Heart right ventricle (tissue), 16 donors: ENCODE measurements around the gene IGSF3. TPM values are rescaled to one million over a fixed set of nuclear protein-coding genes. Genes with fewer than 3 reads are reported as not detected.

Experiments used
- ATAC-seq, 8 donors: fragments of 200-7000 bp; cut with Tn5 transposase; one replicate each; pipeline ENCODE4 v1.9.1; 2020; ENCODE audit warnings: mild to moderate bottlenecking in 8 of 8, moderate library complexity in 8 of 8, moderate number of reproducible peaks in 1 of 8
- DNase-seq, 2 donors: peaks; one replicate each; pipeline ENCODE4 v3.0.0-alpha.2; 2020
- H3K27ac ChIP-seq, 10 donors: fragments of 200-600 bp; sonication (generic) in 2 of 10; one replicate each; pipeline versions ENCODE4 v1.5.0 to v1.8.0; 2020 to 2022; ENCODE audit warnings: mild to moderate bottlenecking in 3 of 10
- H3K27me3 ChIP-seq, 7 donors: fragments of 200-600 bp; one replicate each; pipeline ENCODE4 v1.8.0; 2021 to 2022; ENCODE audit warnings: mild to moderate bottlenecking in 2 of 7
- H3K36me3 ChIP-seq, 9 donors: fragments of 200-600 bp; sonication (generic) in 1 of 9; one replicate each; pipeline versions ENCODE4 v1.5.0 to v1.8.0; 2020 to 2022; ENCODE audit warnings: mild to moderate bottlenecking in 2 of 9
- H3K4me1 ChIP-seq, 9 donors: fragments of 200-600 bp; sonication (generic) in 1 of 9; one replicate each; pipeline versions ENCODE4 v1.5.0 to v1.8.0; 2020 to 2022; ENCODE audit warnings: mild to moderate bottlenecking in 4 of 9
- H3K4me3 ChIP-seq, 10 donors: fragments of 200-600 bp; sonication (generic) in 2 of 10; one replicate each; pipeline versions ENCODE4 v1.5.0 to v1.8.0; 2020 to 2022; ENCODE audit warnings: mild to moderate bottlenecking in 7 of 10, moderate library complexity in 2 of 10
- H3K9me3 ChIP-seq, 11 donors: fragments of 200-600 bp in 10 of 11; sonication (generic) in 2 of 11; one replicate each; pipeline versions ENCODE4 v1.5.0 to v1.8.0; 2013 to 2022; ENCODE audit warnings: mild to moderate bottlenecking in 2 of 11, control low read depth in 1 of 11, moderate library complexity in 1 of 11
- CTCF ChIP-seq, 9 donors: fragments of 200-600 bp; sonication (generic) in 2 of 9; IDR thresholded peaks; one replicate each; pipeline versions ENCODE4 v1.5.0 to v1.8.0; 2021 to 2022; ENCODE audit warnings: antibody characterized with exemption in 9 of 9, mild to moderate bottlenecking in 5 of 9, moderate library complexity in 1 of 9
- WGBS, 2 donors: extraction: QIAGEN DNeasy Blood & Tissue Kit; methylation state at CpG; one replicate each; pipeline ENCODE4 v1.1.7; 2013; ENCODE audit warnings: inconsistent platforms in 1 of 2; 5-methylcytosine and 5-hydroxymethylcytosine counted together
- intact Hi-C, 10 donors: fragments of 100-400 bp; cut with DNase I; formaldehyde crosslinking; loops; one replicate each; pipeline versions ENCODE4 v1.11.1 to v1.14.2; 2022
- polyA plus RNA-seq, 2 donors: library from polyadenylated mRNA; stranded (reverse); fragments of 200-250 nt; gene quantifications; one replicate each; pipeline ENCODE4 v1.2.3, GENCODE V29; 2013
- total RNA-seq, 10 donors: library from RNA; stranded (reverse); fragmentation: NEBNext Ultra II Directional in 3 of 10; extraction: Animal tissue kit (Norgen Biotek cat#: 25700) in 3 of 10; gene quantifications; one replicate each; pipeline versions ENCODE4 v1.2.1 to v1.2.4, GENCODE V29; 2021 to 2023
- donor health status: Arrhythmogenic right ventricular cardiomyopathy.
- donor health status: ischemic (EF 13 %, LVEDD 7.1; RV severe dilation, severe dysfunction).
- donor health status: healthy with polysubstance abuse.
- donor health status: DM: no; HTN: yes; CAD: no.
- donor health status: DM: no; HTN: no; CAD: no.
- donor health status: ischemic (EF 25% LVEDD 6.9; RV normal size, moderate dysfunction).
- donor health status: ischemic (EF 25% LVEDD 5.7; RV mildly dilated, moderate dysfunction).
- donor health status: healthy.
- donor health status: DM: yes; HTN: yes; CAD: no.
- donor health status: Ischemic cardiomyopathy.
- donor health status: ischemic (EF 35%, LVEDD 5.7; RV mildly dilated, moderate dysfunction).
- donor health status: nonischemic (EF 11% LVEDD 7.7; RV severe dilation, severe dysfunction).
- donor health status: DM: yes; HTN: yes; CAD: no.
- donor health status: PGD.
- donor health status: ischemic (EF 29% LVEDD 5.4; RV normal size, mild dysfunction).
- donor health status: nonischemic (EF 23%, LVEDD 6.1; RV moderate dilation, normal function).

IGSF3 gene
- total and polyA plus RNA-seq, 12 donors, result 4.0 to 21.2 (median 12.8) TPM

DNA sequence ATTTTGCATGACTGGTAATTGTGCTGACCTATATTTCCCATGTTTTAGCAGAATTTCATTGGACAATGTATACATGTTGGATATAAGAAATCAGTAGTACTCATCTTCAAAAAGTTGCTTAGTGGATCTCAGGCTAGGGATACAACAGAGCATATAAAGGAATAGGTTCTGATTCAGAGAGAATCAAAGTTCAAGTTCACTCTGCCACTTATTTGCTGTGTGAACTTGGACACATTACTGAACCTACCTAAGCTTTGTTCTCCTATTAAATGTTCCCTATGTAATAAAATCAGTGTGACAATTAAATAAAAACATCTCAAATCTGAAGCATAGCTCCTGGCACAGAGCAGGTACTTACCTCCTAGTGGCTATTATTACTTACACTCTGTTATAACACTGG lies 106.0 kb downstream of the IGSF3 start:
- DNase-seq, result no peak
- no peaks in the 10 kb centered on the region for H3K27me3 ChIP-seq
- no peak for TF ChIP-seq CTCF (IDR thresholded peaks at IDR 0.05)

GRCh38 chr1:116560704-116561490 lies 106.6 kb downstream of the IGSF3 start:
- H3K4me1 ChIP-seq, result peaks cover 0 to 76% (median 21%) of the 10 kb centered on the region in 9 donors
- 77 to 80% methylated on average over 4 of the region's 4 CpGs for WGBS, 2 donors
- peaks cover 0 to 18% (median 0%) of the 10 kb centered on the region in 11 donors for H3K9me3 ChIP-seq
- intact Hi-C loops, result no loop called here
- no peak overlapping the region for H3K4me3 ChIP-seq
- peaks cover 0 to 7% (median 0%) of the 10 kb centered on the region in 9 donors for H3K36me3 ChIP-seq
- no peak for TF ChIP-seq CTCF (IDR thresholded peaks at IDR 0.05)
- no peak for DNase-seq
- no peak for ATAC-seq
- no peak overlapping the region for H3K27ac ChIP-seq
- no peaks in the 10 kb centered on the region for H3K27me3 ChIP-seq

More for the DNA sequence above, 106.0 kb downstream of the IGSF3 start:
- ATAC-seq, result no peak
- peaks cover 0 to 76% (median 20%) of the 10 kb centered on the region in 9 donors for H3K4me1 ChIP-seq
- H3K36me3 ChIP-seq, result peaks cover 0 to 7% (median 0%) of the 10 kb centered on the region in 9 donors
- no peak overlapping the region for H3K4me3 ChIP-seq
- intact Hi-C loops, result no loop called here
- no peak overlapping the region for H3K27ac ChIP-seq
- peaks cover 0 to 18% (median 0%) of the 10 kb centered on the region in 11 donors for H3K9me3 ChIP-seq

DNA sequence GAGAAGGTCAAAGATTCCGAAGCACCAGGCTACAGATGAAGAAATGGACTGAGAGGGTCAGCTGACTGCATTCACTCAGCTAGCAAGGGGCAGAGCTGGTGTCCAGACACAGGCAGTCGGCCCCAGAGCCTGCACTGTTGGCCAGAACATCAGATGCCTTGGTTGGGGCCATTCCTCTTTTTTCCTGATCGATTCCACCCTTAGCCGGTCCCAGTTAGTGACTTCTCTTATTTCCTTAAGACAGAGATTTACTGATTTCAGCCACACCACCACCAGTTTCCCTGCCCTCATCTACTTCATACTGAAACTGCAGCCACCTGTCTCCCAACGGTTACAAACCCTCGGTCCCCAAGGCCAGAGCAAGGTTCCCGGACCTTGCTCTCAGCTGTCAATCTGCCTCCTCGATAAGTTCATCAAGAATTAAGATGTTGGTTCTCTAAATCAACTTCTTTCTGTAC lies 108.2 kb downstream of the IGSF3 start:
- intact Hi-C loops, result no loop called here

GRCh38 chr1:116558571-116558970 lies 109.0 kb downstream of the IGSF3 start:
- 82 to 94% methylated on average over 1 of the region's 1 CpG for WGBS, 2 donors

More for the DNA sequence above, 108.2 kb downstream of the IGSF3 start:
- WGBS, 2 donors, result 86 to 88% methylated on average over 8 of the region's 8 CpGs
- peaks cover 0 to 81% (median 33%) of the 10 kb centered on the region in 9 donors for H3K4me1 ChIP-seq
- no peak for TF ChIP-seq CTCF (IDR thresholded peaks at IDR 0.05)
- peaks cover 0 to 15% (median 0%) of the 10 kb centered on the region in 11 donors for H3K9me3 ChIP-seq
- H3K36me3 ChIP-seq, result peaks cover 0 to 7% (median 0%) of the 10 kb centered on the region in 9 donors
- no peak overlapping the region for H3K27ac ChIP-seq
- no peak for DNase-seq
- no peak for ATAC-seq
- no peaks in the 10 kb centered on the region for H3K27me3 ChIP-seq
- no peak overlapping the region for H3K4me3 ChIP-seq

More at GRCh38 chr1:116558571-116558970, 109.0 kb downstream of the IGSF3 start:
- DNase-seq (no peak), ATAC-seq (no peak)
- H3K36me3 ChIP-seq, result peaks cover 0 to 6% (median 0%) of the 10 kb centered on the region in 9 donors
- intact Hi-C loops, result no loop called here
- H3K27ac ChIP-seq, result no peak overlapping the region
- H3K4me3 ChIP-seq, result no peak overlapping the region
- H3K9me3 ChIP-seq, result peaks cover 0 to 8% (median 0%) of the 10 kb centered on the region in 11 donors
- H3K27me3 ChIP-seq, result no peaks in the 10 kb centered on the region
- TF ChIP-seq CTCF (IDR thresholded peaks at IDR 0.05), result no peak
- H3K4me1 ChIP-seq, result peaks cover 0 to 89% (median 33%) of the 10 kb centered on the region in 9 donors
